ENCODE results near the gene GFPT2. TPM values are rescaled to one million over a fixed set of nuclear protein-coding genes. Genes with fewer than 3 reads are reported as not detected.

GFPT2 gene
- total and polyA plus RNA-seq, 12 donors: 1.9 to 20.1 (median 9.3) TPM

GRCh38 chr5:180350296-180350695 lies 2.8 kb downstream of the GFPT2 start:
- no peaks in the 10 kb centered on the region for H3K9me3 ChIP-seq (replicated peaks in 1 of 3)
- peaks cover 5 to 17% of the 10 kb centered on the region in 2 donors for H3K4me1 ChIP-seq (replicated peaks in 1 of 2)
- no peak for TF ChIP-seq POLR2A (IDR thresholded peaks at IDR 0.05)
- TF ChIP-seq, protein P1, sequence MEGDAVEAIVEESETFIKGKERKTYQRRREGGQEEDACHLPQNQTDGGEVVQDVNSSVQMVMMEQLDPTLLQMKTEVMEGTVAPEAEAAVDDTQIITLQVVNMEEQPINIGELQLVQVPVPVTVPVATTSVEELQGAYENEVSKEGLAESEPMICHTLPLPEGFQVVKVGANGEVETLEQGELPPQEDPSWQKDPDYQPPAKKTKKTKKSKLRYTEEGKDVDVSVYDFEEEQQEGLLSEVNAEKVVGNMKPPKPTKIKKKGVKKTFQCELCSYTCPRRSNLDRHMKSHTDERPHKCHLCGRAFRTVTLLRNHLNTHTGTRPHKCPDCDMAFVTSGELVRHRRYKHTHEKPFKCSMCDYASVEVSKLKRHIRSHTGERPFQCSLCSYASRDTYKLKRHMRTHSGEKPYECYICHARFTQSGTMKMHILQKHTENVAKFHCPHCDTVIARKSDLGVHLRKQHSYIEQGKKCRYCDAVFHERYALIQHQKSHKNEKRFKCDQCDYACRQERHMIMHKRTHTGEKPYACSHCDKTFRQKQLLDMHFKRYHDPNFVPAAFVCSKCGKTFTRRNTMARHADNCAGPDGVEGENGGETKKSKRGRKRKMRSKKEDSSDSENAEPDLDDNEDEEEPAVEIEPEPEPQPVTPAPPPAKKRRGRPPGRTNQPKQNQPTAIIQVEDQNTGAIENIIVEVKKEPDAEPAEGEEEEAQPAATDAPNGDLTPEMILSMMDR (IDR thresholded peaks at IDR 0.05): no peak
- no peaks in the 10 kb centered on the region for H3K27me3 ChIP-seq
- no peak overlapping the region for H3K27ac ChIP-seq
- 88 to 94% (median 92%) methylated on average over 7 of the region's 7 CpGs for WGBS, 4 donors
- intact Hi-C loops (cut with DNase I): no loop called here
- H3K36me3 ChIP-seq (replicated peaks in 1 of 2): no peaks in the 10 kb centered on the region
- no peak for DNase-seq
- H3K4me3 ChIP-seq: no peak overlapping the region

- no peaks in the 10 kb centered on the region for H3K36me3 ChIP-seq (replicated peaks in 1 of 2)
- no peaks in the 10 kb centered on the region for H3K9me3 ChIP-seq (replicated peaks in 1 of 3)
- H3K4me1 ChIP-seq (replicated peaks in 1 of 2): peaks cover 5 to 17% of the 10 kb centered on the region in 2 donors
- WGBS, 4 donors: 85 to 91% (median 88%) methylated on average over 8 of the region's 8 CpGs
- no peak overlapping the region for H3K27ac ChIP-seq
- H3K4me3 ChIP-seq: no peak overlapping the region
- no peaks in the 10 kb centered on the region for H3K27me3 ChIP-seq
- intact Hi-C loops (cut with DNase I): no loop called here
- no peak for DNase-seq
- no peak for TF ChIP-seq POLR2A (IDR thresholded peaks at IDR 0.05)
- TF ChIP-seq, protein P1 (IDR thresholded peaks at IDR 0.05): no peak
Measured at GRCh38 chr5:180349391-180349790, 3.7 kb downstream of the GFPT2 start.

DNA sequence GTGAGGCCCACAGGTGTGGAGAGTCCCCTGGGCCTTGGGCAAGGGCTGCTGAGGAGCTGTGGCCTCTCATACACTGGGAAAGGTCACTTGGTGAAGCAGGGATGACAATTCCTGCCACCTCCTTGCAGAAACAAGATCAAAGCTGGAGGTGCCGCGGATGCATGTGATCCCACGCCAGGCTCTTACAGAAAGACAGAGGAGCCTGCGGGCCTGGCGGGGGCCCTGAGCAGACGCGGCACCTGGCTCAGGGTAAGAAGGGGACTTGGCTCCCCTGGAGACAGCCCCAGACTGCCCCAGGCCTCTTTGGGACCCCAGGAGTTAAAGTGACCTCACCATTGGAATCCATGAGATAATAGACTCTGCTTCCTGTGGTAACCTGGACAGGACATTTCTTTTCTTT lies 4.8 kb downstream of the GFPT2 start:
- H3K27me3 ChIP-seq: no peaks in the 10 kb centered on the region
- no peaks in the 10 kb centered on the region for H3K9me3 ChIP-seq (replicated peaks in 1 of 3)
- no peak overlapping the region for H3K4me3 ChIP-seq
- H3K4me1 ChIP-seq (replicated peaks in 1 of 2): peaks cover 0 to 7% of the 10 kb centered on the region in 2 donors
- no peak for TF ChIP-seq POLR2A (IDR thresholded peaks at IDR 0.05)
- TF ChIP-seq, protein P1 (IDR thresholded peaks at IDR 0.05): no peak
- no peak for DNase-seq
- no peaks in the 10 kb centered on the region for H3K36me3 ChIP-seq (replicated peaks in 1 of 2)
- WGBS, 4 donors: 94 to 98% (median 96%) methylated on average over 7 of the region's 7 CpGs
- no peak overlapping the region for H3K27ac ChIP-seq
- intact Hi-C loops (cut with DNase I): no loop called here

DNA sequence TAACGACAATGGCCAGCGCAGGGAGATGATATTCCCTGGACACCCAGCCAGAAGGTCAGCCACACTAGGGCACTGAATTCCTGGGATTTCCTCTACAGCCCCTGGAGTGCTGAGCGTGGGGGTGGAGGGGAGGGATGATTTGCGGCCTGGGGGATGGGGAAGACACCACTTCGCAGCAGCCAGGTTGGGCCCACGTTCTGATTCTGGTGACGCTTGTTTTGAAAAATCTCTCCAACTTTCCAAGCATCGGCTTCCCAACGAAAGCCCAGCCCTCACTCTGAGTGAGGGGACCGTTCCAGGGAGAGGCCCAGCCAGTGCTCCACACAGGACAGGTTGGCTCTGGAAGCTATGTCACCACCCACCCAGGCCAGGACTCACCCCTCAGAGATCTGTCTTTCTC lies 5.4 kb downstream of the GFPT2 start:
- no peak for TF ChIP-seq POLR2A (IDR thresholded peaks at IDR 0.05)
- TF ChIP-seq, protein P1 (IDR thresholded peaks at IDR 0.05): no peak
- H3K4me1 ChIP-seq (replicated peaks in 1 of 2): peaks cover 0 to 5% of the 10 kb centered on the region in 2 donors
- intact Hi-C loops (cut with DNase I): no loop called here
- WGBS, 4 donors: 77 to 87% (median 82%) methylated on average over 9 to 10 of the region's 10 CpGs
- no peaks in the 10 kb centered on the region for H3K9me3 ChIP-seq (replicated peaks in 1 of 3)
- H3K4me3 ChIP-seq: no peak overlapping the region
- H3K36me3 ChIP-seq (replicated peaks in 1 of 2): no peaks in the 10 kb centered on the region
- H3K27ac ChIP-seq: no peak overlapping the region
- H3K27me3 ChIP-seq: no peaks in the 10 kb centered on the region
- DNase-seq: no peak
